Measurements from ENCODE around the gene OGFRL1.

DNA sequence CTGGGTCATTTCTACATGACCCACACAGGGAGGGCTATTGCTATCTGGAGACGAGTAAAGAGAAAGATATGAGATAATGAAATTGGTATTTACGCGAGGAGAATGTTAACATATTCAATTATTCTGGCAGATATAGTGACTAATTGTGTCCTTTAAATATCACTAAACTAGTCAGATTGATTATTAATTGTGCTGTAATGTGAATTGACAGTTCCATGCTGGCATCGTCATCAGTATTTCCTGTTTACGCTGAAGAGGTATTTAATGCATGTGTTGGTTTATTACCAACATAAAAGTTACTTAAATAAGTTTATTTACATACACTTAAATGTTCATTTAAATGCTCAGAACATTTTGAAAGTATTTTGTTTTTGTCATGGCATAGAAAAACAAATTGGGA is 35.7 kb upstream of the OGFRL1 start:
- no peak for TF ChIP-seq EZH2 (IDR thresholded peaks at IDR 0.05; ENCODE audit: borderline replicate concordance, insufficient read depth, low read depth, low read length, poor library complexity, severe bottlenecking)
- TF ChIP-seq, protein P1, sequence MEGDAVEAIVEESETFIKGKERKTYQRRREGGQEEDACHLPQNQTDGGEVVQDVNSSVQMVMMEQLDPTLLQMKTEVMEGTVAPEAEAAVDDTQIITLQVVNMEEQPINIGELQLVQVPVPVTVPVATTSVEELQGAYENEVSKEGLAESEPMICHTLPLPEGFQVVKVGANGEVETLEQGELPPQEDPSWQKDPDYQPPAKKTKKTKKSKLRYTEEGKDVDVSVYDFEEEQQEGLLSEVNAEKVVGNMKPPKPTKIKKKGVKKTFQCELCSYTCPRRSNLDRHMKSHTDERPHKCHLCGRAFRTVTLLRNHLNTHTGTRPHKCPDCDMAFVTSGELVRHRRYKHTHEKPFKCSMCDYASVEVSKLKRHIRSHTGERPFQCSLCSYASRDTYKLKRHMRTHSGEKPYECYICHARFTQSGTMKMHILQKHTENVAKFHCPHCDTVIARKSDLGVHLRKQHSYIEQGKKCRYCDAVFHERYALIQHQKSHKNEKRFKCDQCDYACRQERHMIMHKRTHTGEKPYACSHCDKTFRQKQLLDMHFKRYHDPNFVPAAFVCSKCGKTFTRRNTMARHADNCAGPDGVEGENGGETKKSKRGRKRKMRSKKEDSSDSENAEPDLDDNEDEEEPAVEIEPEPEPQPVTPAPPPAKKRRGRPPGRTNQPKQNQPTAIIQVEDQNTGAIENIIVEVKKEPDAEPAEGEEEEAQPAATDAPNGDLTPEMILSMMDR (IDR thresholded peaks at IDR 0.05): no peak
